ENCODE data around the gene MPHOSPH10. TPM values are rescaled to one million over a fixed set of nuclear protein-coding genes. Genes with fewer than 3 reads are reported as not detected.
A peak's percentile ranks its signal among the peaks of the same experiment; 100 is the strongest.

Gene MPHOSPH10
- total and polyA plus RNA-seq, 2 of the 13 experiments (the other 11 are each of a cell fraction or from before 2014, with no cell fraction given) = 37.8 to 137 TPM

DNA sequence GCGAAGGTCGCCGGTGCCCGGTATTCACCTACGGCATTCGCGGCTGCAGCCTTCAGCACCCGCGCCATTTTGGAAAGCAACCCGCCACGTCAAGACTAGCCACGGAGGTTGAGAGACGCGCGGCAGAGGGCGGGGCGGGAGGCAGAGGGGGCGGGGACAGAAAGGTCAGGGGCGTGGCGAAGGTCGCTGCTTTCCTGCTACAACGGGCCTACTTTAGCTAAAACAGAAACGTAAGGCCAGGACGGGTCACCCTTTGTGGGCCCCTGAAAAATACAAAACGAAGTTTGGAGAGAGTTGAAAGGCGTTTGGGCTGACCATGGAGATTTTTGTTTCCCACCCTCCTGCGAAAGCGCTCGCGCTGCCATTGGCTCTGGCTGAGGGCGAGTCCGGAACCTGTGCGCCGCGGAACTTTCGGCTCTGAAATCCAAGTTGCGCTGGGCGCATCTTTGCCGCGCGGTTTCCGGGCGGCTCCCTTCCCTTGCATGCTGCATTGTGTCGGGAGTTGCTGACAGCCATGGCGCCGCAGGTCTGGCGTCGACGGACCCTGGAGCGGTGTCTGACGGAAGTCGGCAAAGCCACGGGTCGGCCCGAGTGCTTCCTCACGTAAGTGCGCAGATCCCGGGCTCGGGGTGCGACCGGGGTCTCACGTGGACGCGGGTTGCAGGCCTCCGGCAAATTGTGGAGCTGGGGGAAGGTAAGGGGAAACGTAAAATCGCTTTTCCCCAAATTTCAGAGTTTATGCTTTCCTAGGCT is at the start of gene MPHOSPH10, which contains the start of gene MCEE (continued):
- TF ChIP-seq, protein P1, sequence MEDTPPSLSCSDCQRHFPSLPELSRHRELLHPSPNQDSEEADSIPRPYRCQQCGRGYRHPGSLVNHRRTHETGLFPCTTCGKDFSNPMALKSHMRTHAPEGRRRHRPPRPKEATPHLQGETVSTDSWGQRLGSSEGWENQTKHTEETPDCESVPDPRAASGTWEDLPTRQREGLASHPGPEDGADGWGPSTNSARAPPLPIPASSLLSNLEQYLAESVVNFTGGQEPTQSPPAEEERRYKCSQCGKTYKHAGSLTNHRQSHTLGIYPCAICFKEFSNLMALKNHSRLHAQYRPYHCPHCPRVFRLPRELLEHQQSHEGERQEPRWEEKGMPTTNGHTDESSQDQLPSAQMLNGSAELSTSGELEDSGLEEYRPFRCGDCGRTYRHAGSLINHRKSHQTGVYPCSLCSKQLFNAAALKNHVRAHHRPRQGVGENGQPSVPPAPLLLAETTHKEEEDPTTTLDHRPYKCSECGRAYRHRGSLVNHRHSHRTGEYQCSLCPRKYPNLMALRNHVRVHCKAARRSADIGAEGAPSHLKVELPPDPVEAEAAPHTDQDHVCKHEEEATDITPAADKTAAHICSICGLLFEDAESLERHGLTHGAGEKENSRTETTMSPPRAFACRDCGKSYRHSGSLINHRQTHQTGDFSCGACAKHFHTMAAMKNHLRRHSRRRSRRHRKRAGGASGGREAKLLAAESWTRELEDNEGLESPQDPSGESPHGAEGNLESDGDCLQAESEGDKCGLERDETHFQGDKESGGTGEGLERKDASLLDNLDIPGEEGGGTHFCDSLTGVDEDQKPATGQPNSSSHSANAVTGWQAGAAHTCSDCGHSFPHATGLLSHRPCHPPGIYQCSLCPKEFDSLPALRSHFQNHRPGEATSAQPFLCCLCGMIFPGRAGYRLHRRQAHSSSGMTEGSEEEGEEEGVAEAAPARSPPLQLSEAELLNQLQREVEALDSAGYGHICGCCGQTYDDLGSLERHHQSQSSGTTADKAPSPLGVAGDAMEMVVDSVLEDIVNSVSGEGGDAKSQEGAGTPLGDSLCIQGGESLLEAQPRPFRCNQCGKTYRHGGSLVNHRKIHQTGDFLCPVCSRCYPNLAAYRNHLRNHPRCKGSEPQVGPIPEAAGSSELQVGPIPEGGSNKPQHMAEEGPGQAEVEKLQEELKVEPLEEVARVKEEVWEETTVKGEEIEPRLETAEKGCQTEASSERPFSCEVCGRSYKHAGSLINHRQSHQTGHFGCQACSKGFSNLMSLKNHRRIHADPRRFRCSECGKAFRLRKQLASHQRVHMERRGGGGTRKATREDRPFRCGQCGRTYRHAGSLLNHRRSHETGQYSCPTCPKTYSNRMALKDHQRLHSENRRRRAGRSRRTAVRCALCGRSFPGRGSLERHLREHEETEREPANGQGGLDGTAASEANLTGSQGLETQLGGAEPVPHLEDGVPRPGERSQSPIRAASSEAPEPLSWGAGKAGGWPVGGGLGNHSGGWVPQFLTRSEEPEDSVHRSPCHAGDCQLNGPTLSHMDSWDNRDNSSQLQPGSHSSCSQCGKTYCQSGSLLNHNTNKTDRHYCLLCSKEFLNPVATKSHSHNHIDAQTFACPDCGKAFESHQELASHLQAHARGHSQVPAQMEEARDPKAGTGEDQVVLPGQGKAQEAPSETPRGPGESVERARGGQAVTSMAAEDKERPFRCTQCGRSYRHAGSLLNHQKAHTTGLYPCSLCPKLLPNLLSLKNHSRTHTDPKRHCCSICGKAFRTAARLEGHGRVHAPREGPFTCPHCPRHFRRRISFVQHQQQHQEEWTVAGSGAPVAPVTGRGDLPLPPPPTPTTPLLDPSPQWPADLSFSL (CRISPR knock-in tag; IDR thresholded peaks at IDR 0.05) = no peak
- TF ChIP-seq TP53 (CRISPR knock-in tag; conservative IDR thresholded peaks at IDR 0.05) (peak; percentile 84; the same call in 1 of the 2 replicates), PCBP1 (IDR thresholded peaks at IDR 0.05; ENCODE audit: borderline replicate concordance, low read depth, low read length) (peak; percentile 59), ZNF891 (CRISPR knock-in tag; IDR thresholded peaks at IDR 0.05) (peak; percentile 98; the same call in 1 of the 2 replicates), RFX3 (CRISPR knock-in tag; IDR thresholded peaks at IDR 0.05) (no peak), PRMT3 (CRISPR knock-in tag; IDR thresholded peaks at IDR 0.05; ENCODE audit: borderline replicate concordance, low read depth) (peak; percentile 87), GTF3A (CRISPR knock-in tag; conservative IDR thresholded peaks at IDR 0.05) (no peak; the same call in 1 of the 2 replicates), ERF (CRISPR knock-in tag; IDR thresholded peaks at IDR 0.05) (peak; percentile 99)
- TF ChIP-seq, protein P2, sequence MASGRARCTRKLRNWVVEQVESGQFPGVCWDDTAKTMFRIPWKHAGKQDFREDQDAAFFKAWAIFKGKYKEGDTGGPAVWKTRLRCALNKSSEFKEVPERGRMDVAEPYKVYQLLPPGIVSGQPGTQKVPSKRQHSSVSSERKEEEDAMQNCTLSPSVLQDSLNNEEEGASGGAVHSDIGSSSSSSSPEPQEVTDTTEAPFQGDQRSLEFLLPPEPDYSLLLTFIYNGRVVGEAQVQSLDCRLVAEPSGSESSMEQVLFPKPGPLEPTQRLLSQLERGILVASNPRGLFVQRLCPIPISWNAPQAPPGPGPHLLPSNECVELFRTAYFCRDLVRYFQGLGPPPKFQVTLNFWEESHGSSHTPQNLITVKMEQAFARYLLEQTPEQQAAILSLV (CRISPR knock-in tag; IDR thresholded peaks at IDR 0.05; ENCODE audit: borderline replicate concordance) = peak; percentile 96; the same call in 1 of the 2 replicates
- TF ChIP-seq, protein P3, sequence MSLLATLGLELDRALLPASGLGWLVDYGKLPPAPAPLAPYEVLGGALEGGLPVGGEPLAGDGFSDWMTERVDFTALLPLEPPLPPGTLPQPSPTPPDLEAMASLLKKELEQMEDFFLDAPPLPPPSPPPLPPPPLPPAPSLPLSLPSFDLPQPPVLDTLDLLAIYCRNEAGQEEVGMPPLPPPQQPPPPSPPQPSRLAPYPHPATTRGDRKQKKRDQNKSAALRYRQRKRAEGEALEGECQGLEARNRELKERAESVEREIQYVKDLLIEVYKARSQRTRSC (CRISPR knock-in tag; IDR thresholded peaks at IDR 0.05; ENCODE audit: low read depth) = no peak; the same call in 1 of the 2 replicates
- TF ChIP-seq, protein P4, sequence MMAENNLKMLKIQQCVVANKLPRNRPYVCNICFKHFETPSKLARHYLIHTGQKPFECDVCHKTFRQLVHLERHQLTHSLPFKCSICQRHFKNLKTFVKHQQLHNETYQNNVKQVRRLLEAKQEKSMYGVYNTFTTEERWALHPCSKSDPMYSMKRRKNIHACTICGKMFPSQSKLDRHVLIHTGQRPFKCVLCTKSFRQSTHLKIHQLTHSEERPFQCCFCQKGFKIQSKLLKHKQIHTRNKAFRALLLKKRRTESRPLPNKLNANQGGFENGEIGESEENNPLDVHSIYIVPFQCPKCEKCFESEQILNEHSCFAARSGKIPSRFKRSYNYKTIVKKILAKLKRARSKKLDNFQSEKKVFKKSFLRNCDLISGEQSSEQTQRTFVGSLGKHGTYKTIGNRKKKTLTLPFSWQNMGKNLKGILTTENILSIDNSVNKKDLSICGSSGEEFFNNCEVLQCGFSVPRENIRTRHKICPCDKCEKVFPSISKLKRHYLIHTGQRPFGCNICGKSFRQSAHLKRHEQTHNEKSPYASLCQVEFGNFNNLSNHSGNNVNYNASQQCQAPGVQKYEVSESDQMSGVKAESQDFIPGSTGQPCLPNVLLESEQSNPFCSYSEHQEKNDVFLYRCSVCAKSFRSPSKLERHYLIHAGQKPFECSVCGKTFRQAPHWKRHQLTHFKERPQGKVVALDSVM (CRISPR knock-in tag; IDR thresholded peaks at IDR 0.05) = peak; percentile 66
- TF ChIP-seq, protein P5, sequence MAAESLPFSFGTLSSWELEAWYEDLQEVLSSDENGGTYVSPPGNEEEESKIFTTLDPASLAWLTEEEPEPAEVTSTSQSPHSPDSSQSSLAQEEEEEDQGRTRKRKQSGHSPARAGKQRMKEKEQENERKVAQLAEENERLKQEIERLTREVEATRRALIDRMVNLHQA (CRISPR knock-in tag; IDR thresholded peaks at IDR 0.05) = no peak
